Smooth muscle cell of the brain vasculature (primary cell): ENCODE results near the gene XDH.

Source experiments
- DNase-seq: peaks from one replicate; pipeline ENCODE4 v3.0.0-alpha.2; 2012; ENCODE audit warnings: low read depth, low spot score

Gene XDH

DNA sequence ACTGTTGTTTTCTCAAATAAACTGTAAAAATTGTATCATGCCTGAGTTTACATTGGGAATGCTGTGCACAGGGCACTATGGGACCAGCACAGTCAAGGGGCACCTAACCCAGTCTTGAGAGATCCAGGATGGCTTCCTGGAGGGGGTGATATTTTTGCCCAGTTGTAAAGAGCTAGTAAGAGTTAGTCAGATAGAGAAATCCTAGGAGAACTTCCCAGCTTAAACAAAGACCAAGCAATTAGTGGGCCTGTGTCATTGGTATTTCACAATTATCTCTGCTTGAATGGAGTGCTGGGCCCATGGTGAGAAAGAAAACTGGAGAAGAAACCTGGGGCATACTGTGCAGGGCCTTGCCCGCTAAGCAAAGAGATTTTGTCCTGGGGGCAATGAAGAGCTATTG lies 12.2 kb downstream of the XDH start:
- no peak for DNase-seq

DNA sequence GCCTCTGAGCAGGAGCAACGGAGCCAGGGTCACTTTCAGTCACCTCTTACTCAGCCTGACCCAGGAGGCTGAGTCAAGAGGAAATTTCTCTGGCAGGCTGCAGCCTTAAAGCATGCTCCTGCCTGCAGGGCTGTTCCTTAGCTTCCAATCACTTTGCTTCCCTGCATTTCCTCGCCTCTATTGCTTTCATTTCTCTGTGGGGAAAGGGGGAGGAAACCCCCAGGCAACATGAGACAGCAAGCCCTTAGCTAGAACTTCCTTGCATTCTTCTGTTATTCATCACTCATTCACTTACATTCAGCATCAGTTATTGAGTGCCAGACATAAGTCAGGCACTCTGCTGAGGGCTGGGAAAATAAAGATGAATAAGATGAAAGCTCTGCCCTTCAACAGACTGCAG lies 13.0 kb downstream of the XDH start:
- DNase-seq: peak; percentile 44

- no peak for DNase-seq
Observed at GRCh38 chr2:31398881-31399280, 15.7 kb downstream of the XDH start.

- DNase-seq: no peak
Observed at GRCh38 chr2:31397094-31397493, 17.4 kb downstream of the XDH start.

- DNase-seq: no peak
Observed at GRCh38 chr2:31390324-31390723, 24.2 kb downstream of the XDH start.

DNA sequence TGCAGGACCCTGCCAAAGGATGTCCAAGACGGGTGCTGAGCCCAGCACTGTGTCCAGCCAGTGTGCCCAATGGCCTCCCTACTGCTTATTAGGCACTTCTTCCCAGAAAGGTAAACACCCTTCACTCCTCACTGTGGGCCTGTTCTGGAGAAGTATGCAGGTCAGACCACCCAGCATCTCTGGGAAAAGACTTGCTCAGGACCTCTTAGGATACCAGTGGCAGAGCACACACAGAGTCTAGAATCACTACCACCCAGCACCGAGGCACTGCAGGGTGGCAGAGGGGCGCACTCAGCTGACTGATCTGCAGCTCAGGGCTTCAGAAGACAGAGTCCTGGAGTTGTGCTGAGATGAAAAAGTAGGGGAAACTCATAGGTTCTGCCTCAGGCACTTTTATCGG lies 25.8 kb downstream of the XDH start:
- DNase-seq: no peak

GRCh38 chr2:31387850-31388249 lies 26.7 kb downstream of the XDH start:
- DNase-seq: no peak

- no peak for DNase-seq
Observed at GRCh38 chr2:31386648-31387047, 27.9 kb downstream of the XDH start.

- no peak for DNase-seq
Observed at GRCh38 chr2:31386172-31386571, 28.4 kb downstream of the XDH start.

DNA sequence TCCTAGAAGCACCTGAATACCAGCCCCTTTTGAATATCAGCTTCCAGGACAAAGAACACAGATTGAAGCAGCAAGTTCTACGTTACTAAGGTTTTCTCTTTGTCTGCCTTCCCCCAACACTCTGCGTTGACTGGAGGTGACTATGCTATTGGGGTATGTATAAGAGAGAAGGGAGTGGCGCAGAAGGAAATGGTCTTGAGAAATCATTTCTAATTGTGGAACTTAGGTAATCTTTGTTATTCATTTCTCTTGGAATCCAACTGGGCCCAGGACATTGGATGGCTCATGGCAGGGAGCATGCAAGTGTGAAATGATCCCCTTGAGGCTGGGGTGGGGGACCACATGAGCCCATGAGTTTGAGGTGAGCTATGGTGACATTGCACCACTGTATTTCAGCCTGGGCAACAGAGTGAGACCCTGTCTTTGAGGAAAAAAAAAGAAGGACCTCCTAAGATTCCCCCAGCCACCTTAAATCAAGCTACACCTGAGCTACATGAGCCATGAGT lies 29.7 kb downstream of the XDH start:
- no peak for DNase-seq

- peak; percentile 21 for DNase-seq
Observed at GRCh38 chr2:31384351-31384750, 30.2 kb downstream of the XDH start.

DNA sequence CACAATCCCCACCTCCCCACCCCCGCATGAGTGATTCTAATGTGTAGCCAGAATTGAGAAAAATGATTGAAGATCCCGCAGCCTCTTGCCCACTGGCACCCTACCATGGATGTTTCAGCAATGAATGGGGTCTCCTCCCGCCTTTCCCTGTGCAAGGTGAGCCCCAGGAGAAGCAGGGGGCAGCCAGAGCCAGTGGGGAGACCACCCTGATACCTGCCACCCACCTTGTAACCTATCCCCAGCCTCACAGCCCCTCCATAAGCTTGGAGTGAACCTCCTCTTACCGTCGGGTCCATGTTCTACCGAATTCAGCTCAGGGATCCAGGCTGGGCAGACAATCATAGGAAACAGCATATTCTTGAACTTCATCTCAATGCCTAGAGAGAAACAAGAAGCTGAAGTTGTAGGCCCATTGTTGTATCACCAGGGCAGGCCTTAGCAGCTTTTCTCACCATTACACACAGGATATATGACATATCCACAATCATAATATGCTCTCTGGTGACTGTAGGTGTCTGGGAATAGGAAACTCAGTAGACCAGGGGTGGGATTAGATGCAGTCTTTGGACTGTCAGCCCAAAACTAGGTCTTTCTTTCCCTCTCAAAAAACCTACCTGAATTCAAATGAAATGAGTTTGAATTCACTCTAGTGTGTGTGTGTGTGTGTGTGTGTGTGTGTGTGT lies 30.9 kb downstream of the XDH start:
- DNase-seq: no peak

DNA sequence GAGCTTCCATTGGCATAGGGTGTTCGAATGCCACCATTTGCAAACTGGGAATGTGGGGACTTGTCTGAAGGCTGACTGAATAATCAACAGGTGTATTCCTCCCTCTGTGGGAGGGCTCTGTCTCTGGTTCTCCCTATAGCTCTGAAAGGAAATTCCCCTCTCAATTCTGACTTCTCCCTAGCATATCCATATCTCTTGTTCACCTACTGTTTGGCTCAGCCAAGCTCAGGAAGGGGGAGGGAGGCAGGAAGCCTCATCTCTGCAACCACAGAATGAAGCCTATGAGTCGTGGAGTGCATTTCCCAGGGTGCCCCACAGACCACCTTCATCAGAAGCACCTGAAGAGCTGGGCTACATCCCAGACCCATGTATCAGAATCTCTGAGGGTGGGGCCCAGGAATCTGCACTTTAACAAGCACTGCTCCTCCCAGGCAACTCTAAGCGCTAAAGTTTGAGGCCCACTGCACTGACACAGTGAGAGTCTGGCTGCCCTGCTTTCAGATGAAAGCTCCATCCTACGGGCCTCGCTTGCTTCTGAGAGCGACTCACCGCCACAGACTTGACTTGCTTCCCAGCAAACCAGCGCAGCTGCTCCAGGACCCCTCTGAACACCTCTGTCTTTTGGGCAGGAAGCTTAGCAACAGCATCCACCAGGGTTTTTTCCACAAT lies 32.0 kb downstream of the XDH start:
- no peak for DNase-seq

DNA sequence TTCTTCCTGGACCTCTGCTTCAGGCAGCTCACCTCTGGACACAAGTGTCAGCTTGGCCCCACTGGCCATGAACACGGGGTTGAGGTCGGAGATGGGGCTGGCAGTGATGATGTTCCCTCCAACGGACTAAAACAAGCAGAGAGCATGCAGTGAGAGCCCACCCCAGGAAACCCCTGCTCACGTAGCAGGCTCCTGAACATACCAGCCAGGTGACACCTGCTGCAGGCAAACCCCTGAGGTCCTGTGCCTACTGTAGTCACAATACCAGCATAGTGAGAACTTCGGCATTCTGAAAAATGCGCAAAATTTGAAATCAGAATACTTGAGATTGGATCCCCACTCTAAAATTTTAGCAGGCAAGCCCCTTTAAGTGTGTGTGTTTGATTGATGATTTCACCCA lies 32.9 kb downstream of the XDH start:
- DNase-seq: no peak

DNA sequence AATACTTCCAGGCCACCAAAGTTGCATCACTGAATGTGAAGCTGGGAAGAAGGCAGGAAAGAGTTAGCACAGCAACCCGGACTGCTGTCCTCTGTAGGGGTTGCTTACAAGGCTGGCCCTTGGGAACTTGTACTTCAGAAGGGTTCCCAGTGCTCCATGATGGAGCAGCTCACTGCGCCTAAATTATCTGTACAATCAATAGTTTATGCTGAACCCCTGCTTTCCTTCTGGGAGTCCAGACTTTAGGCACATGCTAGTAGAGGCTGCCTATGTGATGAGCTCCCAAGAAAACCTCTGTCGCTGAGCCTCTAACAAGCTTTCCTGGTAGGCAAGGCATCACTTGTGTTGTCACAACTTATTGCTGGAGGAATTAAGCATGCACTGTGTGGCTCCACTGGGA lies 34.3 kb downstream of the XDH start:
- DNase-seq: no peak

- DNase-seq: no peak
Observed at GRCh38 chr2:31379747-31380146, 34.8 kb downstream of the XDH start.

GRCh38 chr2:31378791-31379501 lies 35.6 kb downstream of the XDH start:
- no peak for DNase-seq

GRCh38 chr2:31378389-31378788 lies 36.2 kb downstream of the XDH start:
- no peak for DNase-seq

GRCh38 chr2:31373127-31373526 lies 41.4 kb downstream of the XDH start:
- no peak for DNase-seq

DNA sequence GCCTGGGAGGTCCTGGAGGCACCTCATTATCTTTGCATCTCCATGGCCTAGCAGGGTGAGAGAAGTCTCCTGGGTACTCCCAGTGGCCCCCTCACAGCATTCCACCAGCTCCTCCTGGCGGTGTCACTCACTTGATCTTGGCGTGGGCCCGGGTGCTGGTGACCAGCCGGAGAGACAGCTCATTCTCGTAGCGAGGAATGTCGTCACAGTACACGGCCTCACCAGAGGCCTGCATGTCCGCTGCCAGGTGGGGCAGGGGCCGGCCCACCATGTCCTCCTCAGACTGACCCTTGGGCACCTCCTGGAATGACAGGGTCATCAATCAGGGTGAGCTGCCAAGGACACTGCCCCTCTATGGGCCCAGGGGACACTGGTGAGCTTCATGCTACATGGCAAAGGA lies 42.4 kb downstream of the XDH start:
- no peak for DNase-seq

GRCh38 chr2:31371691-31372090 lies 42.9 kb downstream of the XDH start:
- DNase-seq: no peak

DNA sequence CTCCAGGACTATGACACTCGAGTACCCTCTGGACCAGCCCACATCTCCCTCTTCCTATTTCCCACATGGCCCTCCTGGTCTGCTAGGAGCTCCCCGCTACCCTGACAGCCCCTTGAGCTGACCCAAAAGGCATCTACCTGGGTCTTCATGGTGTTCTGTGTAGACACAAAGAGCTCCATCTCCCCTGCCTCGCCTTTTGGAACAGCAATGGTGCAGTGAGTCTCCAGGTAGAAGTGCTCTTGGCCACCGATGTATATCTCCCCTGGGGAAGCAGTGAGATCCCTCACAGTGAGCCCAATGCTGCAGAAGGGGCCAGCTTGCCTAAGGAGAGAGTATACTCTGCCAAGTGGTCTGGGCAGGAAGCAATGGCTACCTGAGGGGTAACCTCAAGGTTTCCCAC lies 47.8 kb downstream of the XDH start:
- no peak for DNase-seq
